ENCODE results near the gene ZNF629.

The ZNF629 gene

DNA sequence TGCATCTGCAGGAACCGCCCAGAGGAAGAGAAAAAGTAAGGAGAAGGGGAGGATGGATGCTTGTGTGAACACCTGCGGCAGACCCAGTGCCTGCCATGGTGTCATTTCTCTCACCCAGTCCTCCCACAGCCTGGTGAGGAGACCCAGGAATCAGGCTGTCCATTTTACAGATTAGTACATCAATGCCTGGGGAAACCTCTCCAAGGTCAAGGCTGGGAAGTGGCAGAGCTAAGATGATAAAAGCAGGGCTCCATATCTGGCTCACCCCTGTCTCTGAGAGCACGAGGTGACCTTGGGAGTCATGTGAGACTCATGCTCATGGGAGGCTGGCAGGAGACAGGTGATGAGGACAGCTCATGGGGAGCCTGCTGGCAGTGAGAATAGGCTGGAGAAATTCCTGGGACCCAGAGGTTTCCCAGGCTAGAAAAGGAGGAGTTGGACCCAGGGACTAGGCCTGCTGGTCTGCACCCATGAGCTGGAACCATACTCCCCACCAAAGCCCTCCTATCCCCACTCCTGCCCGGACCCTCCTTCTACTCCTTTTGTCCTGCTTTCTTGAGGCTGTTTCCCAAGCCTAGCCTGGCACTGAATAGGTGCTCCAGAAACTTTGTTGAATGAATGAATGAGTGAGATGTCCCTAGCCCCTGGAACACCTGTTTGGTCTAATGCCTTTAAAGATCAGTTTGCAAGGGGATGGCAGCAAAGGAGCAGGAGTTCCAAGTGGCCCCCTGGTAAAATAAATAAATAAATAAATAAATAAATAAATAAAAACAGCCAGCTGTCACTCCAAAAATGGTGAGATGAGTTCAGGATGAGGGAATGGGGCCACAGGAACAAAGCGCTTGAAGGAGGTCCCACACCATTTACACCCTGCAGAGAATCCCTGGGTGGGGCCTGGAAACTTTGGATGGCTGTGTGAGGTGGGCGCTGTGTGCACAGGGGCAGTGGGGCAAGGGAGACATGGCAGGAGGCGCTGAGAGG, 1.6 kb downstream of the ZNF629 start:
- DNase-seq, result no peak

DNA sequence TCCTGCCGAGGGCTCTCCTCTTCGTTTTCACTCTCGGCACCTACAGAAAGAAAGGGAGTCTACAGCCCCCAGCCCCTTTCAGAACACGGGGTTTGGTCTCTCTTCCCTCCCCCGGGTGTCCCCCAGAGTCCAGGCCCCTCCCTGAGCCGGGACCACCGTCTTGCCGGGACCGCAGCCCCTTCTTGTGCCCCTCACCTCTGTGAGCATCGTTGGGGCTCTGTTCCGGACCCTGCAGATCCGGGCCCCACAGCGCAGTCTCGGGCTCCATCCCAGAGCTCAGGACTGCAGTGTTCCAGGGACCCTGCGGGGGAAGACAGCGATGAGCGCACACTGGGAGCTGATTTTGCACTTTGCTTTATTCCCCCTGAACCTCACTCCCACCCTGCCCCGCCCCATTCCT, 2.8 kb downstream of the ZNF629 start:
- no peak for DNase-seq

DNA sequence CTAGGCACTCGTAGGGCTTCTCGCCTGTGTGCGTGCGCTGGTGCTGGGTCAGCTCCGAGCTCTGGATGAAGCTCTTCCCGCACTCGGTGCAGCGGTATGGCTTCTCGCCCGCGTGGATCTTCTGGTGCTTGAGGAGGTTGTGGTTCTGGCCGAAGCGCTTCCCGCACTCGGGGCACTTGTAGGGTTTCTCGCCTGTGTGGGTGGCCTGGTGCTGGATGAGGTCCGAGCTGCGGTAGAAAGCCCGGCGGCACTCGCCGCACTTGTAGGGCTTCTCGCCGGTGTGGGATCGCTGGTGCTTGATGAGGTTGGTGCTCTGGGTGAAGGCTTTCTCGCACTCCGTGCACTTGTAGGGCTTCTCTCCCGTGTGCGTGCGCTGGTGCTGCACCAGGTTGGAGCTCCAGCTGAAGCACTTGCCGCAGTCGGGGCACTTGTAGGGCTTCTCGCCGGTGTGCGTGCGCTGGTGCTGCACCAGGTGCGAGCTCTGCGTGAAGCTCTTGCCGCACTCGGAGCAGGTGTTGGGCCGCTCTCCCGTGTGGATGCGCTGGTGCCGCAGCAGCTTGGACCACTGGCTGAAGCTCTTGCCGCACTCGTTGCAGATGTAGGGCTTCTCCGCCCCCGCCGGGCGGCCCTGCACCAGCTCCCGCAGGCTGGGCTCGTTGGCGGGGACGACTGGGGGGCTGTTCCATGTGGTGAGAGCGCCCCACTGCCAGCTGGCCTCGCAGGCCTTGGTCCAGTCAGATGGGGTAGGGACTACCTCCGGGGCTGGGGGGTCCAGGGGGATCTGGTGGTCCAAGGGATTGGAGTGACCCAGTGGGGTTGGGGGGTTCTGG, 3.5 kb downstream of the ZNF629 start:
- DNase-seq, result no peak

DNA sequence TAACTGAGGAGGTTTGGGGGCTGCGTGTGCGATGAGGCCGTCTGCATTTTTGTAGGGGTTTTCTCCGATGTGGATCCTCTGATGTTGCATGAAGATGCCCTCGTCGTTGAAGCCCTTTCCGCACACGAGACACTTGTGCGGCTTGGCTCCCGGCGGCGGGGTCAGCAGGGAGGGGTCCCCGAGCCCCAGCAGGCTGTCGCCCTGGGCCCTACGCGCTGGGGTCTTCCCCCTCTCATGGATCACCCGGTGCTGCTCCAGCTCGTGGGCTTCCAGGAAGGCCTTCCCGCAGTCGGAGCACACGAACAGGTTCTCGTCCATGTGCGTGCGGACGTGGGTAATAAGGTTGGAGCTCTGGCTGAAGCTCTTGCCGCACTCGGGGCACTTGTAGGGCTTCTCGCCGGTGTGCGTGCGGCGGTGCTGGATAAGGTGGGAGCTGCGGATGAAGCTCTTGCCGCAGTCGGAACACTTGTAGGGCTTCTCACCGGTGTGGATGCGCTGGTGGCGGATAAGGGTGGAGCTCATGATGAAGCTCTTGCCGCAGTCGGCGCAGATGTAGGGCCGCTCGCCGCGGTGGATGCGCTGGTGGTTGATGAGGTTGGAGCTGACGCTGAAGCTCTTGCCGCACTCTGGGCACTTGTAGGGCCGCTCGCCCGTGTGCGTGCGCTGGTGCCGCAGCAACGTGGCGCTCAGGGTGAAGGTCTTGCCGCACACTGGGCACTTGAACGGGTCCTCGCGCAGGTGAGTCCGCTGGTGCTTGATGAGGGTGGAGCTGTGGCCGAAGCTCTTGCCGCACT, 4.3 kb downstream of the ZNF629 start:
- DNase-seq, result no peak

DNA sequence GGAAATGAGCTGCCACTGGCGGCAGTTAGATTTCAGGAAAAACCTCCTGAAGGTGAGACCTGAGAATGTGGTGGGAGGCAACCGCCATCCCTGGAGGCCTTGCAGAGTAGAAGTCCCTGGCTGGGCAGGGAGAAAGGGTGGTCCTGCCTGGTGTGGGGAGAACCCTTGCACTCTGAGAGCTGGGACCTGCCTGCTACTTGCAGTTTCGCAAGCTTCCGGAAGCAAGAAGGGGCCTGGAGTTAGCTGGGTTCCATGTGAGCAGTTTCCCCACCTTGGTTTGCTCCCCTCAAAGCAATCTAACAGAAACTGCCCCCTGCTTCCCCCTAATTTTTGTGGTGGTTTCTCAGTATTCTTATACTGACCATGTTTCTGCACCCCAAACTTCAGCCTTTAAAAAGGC, 6.5 kb downstream of the ZNF629 start:
- no peak for DNase-seq

DNA sequence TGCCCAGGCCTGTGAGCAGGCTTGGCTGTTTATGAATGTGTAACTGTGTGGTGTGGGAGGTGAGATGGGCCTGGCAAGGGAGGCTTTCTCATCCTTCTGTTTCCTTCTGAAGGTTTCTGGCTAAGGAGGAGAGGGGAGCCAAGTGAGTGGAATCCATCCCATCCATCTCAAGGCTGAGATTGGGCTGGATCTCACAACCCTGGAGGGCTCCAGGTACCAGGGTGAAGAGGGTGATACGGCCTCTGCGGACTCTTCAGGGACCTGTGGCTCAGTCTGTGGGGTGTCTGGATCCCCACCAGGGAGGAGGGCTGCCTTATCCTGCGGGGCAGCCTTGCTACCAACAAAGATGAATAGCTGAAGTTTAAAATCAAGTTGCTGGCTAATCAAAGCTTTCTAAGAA, 7.0 kb downstream of the ZNF629 start:
- no peak for DNase-seq

DNA sequence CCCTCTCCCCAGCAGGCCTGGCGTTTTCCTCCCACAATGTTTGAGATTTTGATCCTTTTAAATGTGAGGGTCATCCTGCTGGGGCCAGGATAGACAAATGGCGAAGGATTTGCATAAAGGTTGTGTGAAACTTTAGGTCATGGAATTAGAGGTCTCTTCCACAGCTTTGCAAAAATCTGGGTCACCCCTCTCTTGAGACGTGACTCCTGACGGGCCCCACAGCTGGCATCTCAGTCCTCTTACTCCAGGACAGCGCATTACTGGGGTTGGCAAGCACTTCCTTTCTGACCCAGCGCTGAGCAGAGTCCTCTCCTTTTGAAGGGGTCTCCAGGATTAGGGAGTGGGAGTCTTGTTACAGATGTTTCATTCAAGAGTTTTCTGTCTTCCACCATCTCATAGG, 7.4 kb downstream of the ZNF629 start:
- DNase-seq, result no peak

DNA sequence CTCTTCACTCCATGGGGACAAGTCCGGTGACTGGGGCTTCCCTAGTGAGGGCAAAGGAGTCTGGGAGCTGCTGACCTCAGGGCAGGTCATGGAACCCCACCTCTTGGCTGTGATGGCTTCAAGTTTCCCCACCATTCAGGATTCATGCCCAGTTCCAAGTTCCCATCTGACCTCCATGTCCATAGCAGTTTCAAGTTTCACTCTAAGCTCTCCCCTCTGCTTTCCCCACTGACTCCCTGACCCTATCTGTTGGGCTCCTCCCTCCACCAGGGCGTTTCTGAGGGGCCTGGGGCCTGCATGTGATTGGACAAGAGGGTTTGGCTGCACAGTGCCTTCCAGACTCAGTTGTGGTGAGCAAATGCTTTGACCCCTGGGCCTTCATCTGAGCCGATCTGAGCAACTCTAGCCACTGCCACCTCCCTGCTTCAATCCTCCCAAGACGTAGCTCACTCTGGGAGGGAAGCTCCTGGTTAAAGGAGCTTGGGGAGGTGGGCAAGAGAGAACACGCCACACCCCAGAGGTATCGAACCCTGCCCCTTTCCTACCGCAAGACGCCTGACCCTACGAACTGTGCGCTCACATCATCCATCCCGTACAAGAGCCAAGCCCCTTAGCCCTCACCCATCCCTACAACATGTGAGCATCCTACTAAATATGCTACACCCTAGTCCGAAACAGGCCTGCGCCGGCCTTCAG, 8.3 kb downstream of the ZNF629 start:
- DNase-seq, result no peak

DNA sequence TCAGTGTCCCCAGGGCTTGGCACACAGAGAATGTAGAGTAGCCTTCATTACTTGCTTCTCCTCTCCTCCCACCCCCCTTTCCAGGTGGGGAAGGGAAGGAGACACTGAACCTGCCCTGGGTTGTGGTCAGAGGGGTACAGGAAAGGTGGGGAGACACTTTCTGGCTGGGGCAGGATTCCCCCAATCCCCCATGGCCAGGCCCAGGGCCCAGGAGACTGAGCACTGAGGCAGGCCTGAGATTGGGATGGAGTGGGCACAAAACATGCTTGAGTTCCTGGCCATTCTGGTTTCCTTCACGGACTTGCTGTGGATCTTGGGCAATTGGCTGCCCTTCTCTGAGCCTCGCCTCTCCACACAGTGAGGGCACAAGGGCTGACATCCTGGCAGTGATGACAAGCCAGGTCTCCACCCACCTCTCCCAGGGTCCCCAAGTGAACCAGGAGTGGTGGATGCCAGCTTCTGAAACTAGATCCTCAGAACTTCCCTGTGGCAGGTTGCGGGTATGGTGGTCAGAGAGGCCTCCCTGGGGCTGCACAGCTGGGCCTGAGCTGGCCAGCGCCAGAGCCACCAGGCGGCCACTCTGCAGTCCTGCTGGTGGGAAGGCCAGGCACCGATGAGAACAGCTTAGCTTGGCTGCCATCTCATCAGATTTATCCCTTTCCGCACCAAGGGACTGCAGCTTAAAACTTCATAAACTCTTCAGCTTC, 9.3 kb downstream of the ZNF629 start:
- no peak for DNase-seq

DNA sequence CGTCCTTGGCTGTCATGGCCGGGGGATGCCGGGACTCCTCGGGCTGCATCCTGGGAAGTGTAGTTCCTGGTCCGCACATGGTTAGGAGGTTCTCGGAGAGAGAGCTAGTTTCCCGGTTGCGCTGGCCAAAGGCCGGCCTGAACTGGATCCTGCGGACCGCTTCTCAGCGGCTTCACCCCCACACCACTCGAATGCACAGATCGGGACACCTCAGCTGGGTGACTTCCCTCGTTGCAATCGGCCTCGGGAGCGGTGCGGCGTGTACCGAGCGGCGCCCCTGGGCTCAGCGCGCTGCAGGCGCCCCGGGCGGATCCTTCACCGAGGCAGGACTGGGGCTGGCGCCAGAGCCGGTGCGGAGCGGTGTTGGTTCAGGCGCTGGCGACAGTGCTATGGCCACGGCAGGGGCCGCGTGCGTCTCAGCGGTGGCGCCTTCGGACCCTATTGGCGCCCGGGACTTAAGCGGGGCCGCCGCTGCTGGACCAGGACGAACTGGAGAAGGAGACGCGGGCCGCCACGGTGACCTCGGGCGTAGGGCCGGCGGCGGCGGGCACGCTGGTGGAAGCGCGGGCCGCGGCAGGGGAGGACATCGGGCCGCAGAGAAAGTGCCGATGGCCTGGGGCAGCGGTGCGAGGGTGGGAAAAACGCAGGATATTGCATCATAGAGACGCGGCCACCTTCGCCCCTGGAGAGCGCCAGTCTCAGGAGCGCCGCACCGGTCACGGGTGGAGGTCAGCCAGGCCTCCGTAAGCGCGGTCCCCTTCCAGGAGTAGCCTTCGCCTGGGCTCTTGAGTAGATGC, 11.4 kb downstream of the ZNF629 start:
- peak; percentile 25 for DNase-seq

DNA sequence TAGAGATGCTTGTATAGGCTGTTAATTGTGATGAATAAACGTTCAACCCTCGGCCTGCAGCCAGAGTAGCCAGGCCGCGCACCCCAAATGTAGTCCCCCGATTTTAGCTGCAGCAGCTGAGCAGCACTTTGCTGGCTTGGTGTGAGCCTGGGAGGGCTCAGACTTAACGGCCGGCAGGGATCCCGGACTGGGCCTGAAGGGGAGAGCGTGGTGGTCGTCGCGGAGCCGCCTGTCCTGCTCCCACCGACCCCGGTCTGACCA, 11.9 kb downstream of the ZNF629 start:
- DNase-seq, result no peak

DNA sequence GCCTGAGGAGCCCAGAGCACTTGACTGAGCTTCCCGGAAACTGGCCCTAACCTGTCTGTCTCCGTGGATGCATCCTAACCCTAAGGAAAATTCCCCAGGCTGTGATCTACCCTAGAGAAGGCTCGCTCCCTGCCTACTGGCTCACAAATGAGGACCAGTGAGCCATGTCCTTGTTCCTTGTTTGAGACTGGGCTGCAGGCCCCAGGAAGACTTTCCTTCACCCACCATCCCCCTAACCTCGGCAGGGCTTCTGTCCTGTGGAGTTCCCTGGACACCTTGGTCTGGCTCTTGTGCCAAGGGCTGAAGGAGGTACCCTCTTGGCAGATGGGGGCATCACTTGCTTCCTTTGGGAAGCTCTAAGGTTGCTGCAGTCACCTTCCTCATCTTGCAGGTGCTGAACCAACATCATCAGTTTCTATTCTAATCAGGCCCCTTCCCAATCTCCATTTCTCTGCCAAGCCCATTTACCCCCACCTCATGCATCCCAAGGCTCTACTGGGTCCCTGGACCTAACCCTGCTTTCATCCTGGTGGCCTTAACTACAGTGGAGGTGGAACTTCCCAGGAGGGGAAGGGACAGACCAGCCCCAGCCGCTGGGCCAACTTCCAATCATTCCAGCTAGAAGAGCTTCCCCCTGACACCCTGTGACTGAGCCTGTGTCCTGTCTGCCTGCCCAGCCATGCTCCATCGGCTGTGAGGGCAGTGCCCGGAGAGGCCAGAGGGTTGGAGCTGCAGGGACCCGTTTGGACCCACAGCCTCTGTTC, 12.5 kb downstream of the ZNF629 start:
- DNase-seq, result no peak

DNA sequence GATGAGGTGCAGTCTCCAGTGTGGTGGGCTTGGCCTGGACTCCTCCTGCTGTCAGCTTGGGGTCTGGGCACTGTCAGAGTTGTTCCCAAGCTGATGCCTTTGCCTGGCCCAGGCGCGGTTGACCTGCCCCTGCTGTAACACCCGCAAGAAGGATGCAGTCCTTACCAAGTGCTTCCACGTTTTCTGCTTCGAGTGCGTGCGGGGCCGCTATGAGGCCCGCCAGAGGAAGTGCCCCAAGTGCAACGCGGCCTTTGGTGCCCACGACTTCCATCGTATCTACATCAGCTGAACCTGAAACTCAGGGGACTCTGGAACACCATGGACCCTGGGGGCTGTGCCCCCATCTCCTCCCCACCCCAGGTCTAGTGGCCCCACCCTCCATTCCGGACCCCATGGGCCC, 13.2 kb downstream of the ZNF629 start:
- DNase-seq, result no peak

DNA sequence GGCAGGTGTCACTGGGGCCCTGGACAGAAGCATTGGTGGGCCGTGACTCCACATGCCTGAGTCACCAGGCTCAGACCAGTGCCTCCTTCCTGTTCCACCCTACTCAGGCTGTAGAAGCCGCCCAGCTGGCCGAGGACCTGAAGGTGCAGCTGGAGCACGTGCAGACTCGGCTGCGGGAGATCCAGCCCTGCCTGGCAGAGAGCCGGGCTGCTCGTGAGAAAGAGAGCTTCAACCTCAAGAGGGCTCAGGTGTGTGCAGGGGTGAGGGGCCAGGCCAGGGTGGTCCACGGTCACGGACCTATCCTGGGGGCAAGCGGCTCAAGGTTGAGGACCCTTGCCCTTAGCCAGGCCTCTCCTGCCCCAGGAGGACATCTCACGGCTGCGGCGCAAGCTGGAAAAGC, 15.3 kb downstream of the ZNF629 start:
- DNase-seq, result no peak

DNA sequence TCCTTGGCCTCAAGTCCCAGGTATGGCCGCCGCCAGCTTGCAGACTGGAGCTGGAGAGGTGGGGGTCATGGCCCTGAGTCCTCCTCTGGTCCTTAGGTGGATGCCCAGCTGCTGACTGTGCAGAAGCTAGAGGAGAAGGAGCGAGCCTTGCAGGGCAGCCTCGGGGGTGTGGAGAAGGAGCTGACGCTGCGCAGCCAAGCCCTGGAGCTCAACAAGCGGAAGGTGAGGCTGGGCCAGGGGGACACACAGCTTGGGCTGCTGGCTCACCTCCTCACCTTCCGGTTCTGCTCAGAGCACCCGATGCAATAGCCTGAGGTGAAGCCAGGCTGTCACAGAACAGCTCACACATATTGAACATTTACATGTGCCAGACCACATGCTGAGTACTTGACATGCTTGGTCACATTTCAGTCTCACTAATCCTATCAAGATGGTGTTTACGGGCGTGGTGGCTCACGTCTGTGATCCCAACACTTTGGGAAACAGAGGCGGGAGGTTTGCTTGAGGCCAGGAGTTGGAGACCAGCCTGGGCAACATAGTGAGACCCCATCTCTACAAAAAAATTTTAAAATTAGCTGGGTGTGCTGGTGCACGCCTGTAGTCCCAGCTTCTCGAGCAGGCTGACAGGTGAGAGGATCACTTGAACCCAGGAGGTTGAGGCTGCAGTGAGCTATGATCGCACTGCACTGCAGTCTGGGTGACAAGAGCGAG, 17.5 kb downstream of the ZNF629 start:
- no peak for DNase-seq

DNA sequence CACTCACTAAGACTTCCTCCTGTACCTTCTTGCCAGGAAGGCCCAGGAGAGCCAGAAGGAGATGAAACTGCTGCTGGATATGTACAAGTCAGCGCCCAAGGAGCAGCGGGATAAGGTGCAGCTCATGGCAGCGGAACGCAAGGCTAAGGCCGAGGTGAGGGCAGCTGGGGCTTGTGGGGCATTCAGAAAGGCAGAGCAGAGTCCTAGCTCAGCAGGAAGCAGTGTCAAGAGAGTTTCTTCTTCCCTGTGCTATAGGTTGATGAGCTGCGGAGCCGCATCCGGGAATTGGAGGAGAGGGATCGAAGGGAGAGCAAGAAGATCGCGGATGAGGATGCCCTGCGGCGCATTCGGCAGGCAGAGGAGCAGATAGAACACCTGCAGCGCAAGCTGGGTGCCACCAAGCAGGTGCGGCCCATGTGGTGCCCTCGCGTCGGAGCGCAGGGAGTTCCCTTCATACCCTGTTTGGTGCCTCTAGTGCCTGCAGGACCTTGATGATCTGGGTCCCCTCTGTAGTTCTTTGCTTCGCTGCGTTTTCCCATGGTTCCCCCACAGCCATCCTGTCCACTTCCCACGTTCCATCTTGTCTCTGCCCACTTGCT, 18.3 kb downstream of the ZNF629 start:
- no peak for DNase-seq

DNA sequence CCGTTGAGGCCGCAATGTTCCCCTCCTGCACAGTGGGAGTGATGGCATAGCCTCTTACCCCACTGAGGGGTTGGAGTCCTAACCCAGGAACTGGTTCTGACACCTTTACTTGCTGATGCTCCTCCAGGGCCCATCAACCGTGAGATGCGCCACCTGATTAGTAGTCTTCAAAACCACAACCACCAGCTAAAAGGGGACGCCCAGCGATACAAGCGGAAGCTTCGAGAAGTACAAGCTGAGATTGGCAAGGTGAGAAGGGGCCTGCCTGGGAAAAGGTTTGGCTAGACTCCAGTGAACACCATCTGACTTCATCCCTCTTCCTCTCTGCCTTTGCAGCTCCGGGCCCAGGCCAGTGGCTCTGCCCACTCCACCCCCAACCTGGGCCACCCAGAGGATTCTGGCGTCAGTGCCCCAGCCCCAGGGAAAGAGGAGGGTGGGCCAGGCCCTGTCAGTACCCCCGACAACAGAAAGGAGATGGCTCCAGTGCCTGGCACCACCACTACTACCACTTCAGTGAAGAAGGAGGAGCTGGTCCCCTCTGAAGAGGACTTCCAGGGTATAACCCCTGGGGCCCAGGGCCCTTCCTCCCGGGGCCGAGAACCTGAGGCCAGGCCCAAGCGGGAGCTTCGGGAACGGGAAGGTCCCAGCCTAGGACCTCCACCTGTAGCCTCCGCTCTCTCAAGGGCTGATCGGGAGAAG, 19.1 kb downstream of the ZNF629 start:
- DNase-seq, result no peak

DNA sequence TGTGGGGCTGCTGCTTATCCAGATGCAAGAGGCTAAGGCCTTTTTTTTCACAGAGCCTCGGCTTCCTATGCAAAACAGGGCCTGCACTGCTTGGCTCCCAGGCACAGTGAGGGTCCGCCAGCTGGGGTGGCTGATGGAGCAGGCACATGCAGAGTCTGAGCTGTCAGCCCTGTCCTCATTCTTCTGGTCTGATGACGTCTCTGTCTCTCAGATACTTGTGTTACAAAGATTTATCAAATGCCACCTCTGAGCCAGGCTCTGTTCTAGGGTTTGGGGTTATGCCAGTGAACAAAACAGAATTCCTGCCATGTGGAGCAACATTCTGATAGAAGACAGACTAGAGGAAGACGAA, 20.1 kb downstream of the ZNF629 start:
- DNase-seq, result no peak
